Measurements from ENCODE around the gene TOP1.

TOP1 gene

DNA sequence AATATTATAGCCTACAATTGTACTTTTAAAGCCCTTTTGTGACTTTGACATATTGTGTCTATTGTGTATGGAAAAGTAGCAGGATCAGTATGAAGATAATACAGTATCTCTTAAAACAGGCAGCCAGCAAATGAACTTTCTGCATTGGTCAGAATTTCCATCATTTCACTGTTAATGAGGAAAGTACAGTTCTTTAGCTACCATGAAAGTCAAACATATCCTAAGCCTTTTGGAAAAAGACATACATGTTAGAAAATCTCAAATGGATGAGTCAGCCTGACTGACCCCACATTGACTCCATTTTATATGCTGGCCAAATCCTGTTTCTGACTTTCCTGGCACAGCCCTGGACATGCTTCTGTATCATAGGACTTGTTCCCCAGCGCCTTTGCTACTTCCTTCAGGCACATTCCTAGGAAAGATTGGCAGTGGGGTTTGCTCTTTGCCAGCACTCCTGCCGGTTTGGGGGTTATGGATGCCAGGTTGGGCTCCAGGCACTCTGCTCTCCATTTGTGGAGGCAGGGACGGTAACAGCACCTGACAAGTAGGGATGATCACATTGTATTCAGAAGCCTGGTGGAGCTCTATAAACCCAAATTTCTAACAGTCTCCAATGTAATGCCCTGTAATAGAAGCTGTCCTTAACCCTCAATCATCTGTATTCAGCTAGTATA lies 43.7 kb downstream of the TOP1 start:
- no peak overlapping the region for H3K4me3 ChIP-seq (ENCODE audit: low read length in 2 of 2)
- peaks cover 5 to 13% of the 10 kb centered on the region in 2 donors for H3K4me1 ChIP-seq (ENCODE audit: control insufficient read depth in 2 of 2, insufficient read depth in 2 of 2, low read length in 2 of 2)
- H3K27ac ChIP-seq (ENCODE audit: low read depth in 2 of 2, low read length in 2 of 2) = no peak overlapping the region
- no peaks in the 10 kb centered on the region for H3K27me3 ChIP-seq (ENCODE audit: control insufficient read depth in 2 of 2, insufficient read depth in 2 of 2, low read length in 2 of 2)
- no peak overlapping the region for H3K9ac ChIP-seq (ENCODE audit: low read depth in 1 of 2, low read length in 2 of 2)
- peaks cover 7 to 21% of the 10 kb centered on the region in 2 donors for H3K36me3 ChIP-seq (ENCODE audit: control insufficient read depth in 2 of 2, insufficient read depth in 2 of 2, low read length in 2 of 2)
- no peaks in the 10 kb centered on the region for H3K9me3 ChIP-seq (ENCODE audit: control insufficient read depth in 2 of 2, low read length in 2 of 2)

DNA sequence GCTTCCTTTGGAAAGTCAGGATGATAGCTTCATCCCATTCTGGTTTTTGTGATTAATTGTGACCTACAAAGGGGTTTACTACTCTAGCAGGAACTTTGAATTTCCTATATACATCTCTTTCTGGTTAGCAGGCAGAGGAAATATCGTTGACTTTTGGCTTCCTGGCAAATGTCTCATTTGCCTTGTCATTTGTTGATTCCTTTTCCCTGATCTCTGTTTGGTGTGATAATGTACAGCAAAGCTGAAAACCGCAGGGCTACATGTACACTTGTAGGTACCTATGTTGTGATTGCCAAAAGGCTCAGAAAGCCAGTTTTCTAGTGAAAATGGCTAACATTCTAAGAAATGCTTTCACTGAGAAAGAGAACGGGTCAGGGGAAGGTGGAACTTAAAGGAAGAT lies 44.3 kb downstream of the TOP1 start:
- Histone ChIP-seq H3K4me3 (ENCODE audit: low read length in 2 of 2) (no peak overlapping the region), H3K27ac (ENCODE audit: low read depth in 2 of 2, low read length in 2 of 2) (no peak overlapping the region), H3K36me3 (ENCODE audit: control insufficient read depth in 2 of 2, insufficient read depth in 2 of 2, low read length in 2 of 2) (peaks cover 11 to 19% of the 10 kb centered on the region in 2 donors), H3K27me3 (ENCODE audit: control insufficient read depth in 2 of 2, insufficient read depth in 2 of 2, low read length in 2 of 2) (no peaks in the 10 kb centered on the region), H3K4me1 (ENCODE audit: control insufficient read depth in 2 of 2, insufficient read depth in 2 of 2, low read length in 2 of 2) (peaks cover 5 to 13% of the 10 kb centered on the region in 2 donors), H3K9me3 (ENCODE audit: control insufficient read depth in 2 of 2, low read length in 2 of 2) (no peaks in the 10 kb centered on the region), H3K9ac (ENCODE audit: low read depth in 1 of 2, low read length in 2 of 2) (no peak overlapping the region)

DNA sequence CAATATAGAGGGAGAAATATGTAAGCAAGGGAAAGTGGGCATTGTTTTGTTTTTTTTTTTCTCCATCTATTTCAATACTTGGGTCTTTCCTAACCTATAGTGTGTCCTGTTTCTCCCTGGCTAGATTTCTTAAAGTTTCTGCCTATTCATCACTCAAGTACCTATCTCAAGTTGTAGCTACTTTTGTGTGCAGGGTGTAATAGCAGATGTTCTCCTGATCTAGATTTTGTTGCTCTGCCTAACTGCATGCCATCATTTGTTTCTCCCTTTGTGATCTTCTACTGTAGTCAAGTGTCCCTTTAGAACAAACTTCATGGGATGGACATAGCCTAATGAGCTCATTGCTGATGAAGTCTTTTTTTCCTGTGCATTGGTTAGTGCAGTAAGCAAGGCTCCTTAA lies 45.8 kb downstream of the TOP1 start:
- no peaks in the 10 kb centered on the region for H3K27me3 ChIP-seq (ENCODE audit: control insufficient read depth in 2 of 2, insufficient read depth in 2 of 2, low read length in 2 of 2)
- H3K4me1 ChIP-seq (ENCODE audit: control insufficient read depth in 2 of 2, insufficient read depth in 2 of 2, low read length in 2 of 2) = peaks cover 8 to 13% of the 10 kb centered on the region in 2 donors
- H3K9ac ChIP-seq (ENCODE audit: low read depth in 1 of 2, low read length in 2 of 2) = no peak overlapping the region
- no peak overlapping the region for H3K4me3 ChIP-seq (ENCODE audit: low read length in 2 of 2)
- no peaks in the 10 kb centered on the region for H3K9me3 ChIP-seq (ENCODE audit: control insufficient read depth in 2 of 2, low read length in 2 of 2)
- H3K27ac ChIP-seq (ENCODE audit: low read depth in 2 of 2, low read length in 2 of 2) = no peak overlapping the region
- peaks cover 14 to 17% of the 10 kb centered on the region in 2 donors for H3K36me3 ChIP-seq (ENCODE audit: control insufficient read depth in 2 of 2, insufficient read depth in 2 of 2, low read length in 2 of 2)

DNA sequence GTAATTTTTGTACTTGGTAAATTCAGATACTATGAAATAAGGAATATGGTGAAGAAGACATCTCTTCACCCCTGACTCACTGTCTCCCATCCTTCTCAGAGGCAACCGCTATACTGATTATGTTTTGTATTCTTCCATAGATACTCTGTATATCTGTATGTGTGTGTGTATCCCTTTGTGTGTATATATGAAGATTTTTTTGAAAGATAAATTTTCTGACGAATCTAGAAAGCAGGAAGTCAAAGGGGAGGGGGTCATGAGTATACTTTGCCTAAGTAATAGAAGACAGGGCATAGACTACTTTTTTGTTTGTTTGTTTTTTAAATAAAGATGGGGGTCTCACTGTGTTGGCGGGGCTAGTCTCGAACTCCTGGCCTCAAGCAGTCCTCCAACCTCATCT lies 48.2 kb downstream of the TOP1 start:
- peaks cover 27% of the 10 kb centered on the region in 2 donors for H3K36me3 ChIP-seq (ENCODE audit: control insufficient read depth in 2 of 2, insufficient read depth in 2 of 2, low read length in 2 of 2)
- no peaks in the 10 kb centered on the region for H3K27me3 ChIP-seq (ENCODE audit: control insufficient read depth in 2 of 2, insufficient read depth in 2 of 2, low read length in 2 of 2)
- H3K9me3 ChIP-seq (ENCODE audit: control insufficient read depth in 2 of 2, low read length in 2 of 2) = no peaks in the 10 kb centered on the region
- no peak overlapping the region for H3K9ac ChIP-seq (ENCODE audit: low read depth in 1 of 2, low read length in 2 of 2)
- H3K4me3 ChIP-seq (ENCODE audit: low read length in 2 of 2) = no peak overlapping the region
- H3K4me1 ChIP-seq (ENCODE audit: control insufficient read depth in 2 of 2, insufficient read depth in 2 of 2, low read length in 2 of 2) = peaks cover 8 to 13% of the 10 kb centered on the region in 2 donors
- no peak overlapping the region for H3K27ac ChIP-seq (ENCODE audit: low read depth in 2 of 2, low read length in 2 of 2)

DNA sequence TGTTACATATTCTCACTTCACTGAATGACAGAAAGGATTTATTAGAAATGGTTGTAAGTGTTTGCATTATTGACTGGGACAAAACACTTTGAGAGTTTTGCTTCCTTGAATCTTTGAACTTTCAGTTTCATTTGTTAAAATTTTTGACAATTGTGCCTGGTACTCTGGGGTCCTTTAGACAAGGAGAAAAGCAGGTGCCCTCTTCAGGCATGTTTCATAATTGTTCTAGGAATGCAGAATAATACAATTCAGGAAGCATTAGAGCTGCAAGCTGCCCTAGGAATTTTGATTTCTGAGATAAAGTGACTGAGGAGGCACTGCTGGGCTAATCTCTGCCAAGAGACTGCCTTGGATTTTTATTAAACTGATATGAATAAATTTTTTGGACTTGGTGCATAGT lies 49.7 kb downstream of the TOP1 start:
- Histone ChIP-seq H3K9ac (ENCODE audit: low read depth in 1 of 2, low read length in 2 of 2) (no peak overlapping the region), H3K9me3 (ENCODE audit: control insufficient read depth in 2 of 2, low read length in 2 of 2) (no peaks in the 10 kb centered on the region), H3K4me1 (ENCODE audit: control insufficient read depth in 2 of 2, insufficient read depth in 2 of 2, low read length in 2 of 2) (peaks cover 8 to 13% of the 10 kb centered on the region in 2 donors), H3K27ac (ENCODE audit: low read depth in 2 of 2, low read length in 2 of 2) (no peak overlapping the region), H3K27me3 (ENCODE audit: control insufficient read depth in 2 of 2, insufficient read depth in 2 of 2, low read length in 2 of 2) (no peaks in the 10 kb centered on the region), H3K36me3 (ENCODE audit: control insufficient read depth in 2 of 2, insufficient read depth in 2 of 2, low read length in 2 of 2) (peaks cover 34 to 39% of the 10 kb centered on the region in 2 donors), H3K4me3 (ENCODE audit: low read length in 2 of 2) (no peak overlapping the region)

DNA sequence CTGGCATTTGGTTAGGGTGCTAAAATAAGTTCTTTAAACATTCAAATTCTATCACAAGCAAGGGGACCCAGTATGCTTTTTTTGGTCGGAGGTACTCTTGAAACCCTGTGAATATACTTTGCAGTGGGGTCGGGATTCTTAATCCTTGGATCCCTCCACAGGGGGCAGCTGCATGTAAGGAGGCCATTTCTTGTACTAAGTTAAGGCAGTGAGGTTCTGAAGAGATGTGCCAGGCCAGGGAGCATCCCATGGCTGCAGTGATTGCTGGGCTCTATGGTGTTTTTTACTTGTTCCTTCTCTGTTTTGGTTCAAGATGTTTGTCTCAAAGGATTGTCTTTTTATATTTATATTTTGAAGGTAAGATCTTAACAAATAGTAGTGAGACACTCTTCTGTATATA lies 50.4 kb downstream of the TOP1 start:
- Histone ChIP-seq H3K27ac (ENCODE audit: low read depth in 2 of 2, low read length in 2 of 2) (no peak overlapping the region), H3K9me3 (ENCODE audit: control insufficient read depth in 2 of 2, low read length in 2 of 2) (no peaks in the 10 kb centered on the region), H3K36me3 (ENCODE audit: control insufficient read depth in 2 of 2, insufficient read depth in 2 of 2, low read length in 2 of 2) (peaks cover 34 to 43% of the 10 kb centered on the region in 2 donors), H3K4me3 (ENCODE audit: low read length in 2 of 2) (no peak overlapping the region), H3K27me3 (ENCODE audit: control insufficient read depth in 2 of 2, insufficient read depth in 2 of 2, low read length in 2 of 2) (no peaks in the 10 kb centered on the region), H3K4me1 (ENCODE audit: control insufficient read depth in 2 of 2, insufficient read depth in 2 of 2, low read length in 2 of 2) (peaks cover 8 to 13% of the 10 kb centered on the region in 2 donors), H3K9ac (ENCODE audit: low read depth in 1 of 2, low read length in 2 of 2) (no peak overlapping the region)

DNA sequence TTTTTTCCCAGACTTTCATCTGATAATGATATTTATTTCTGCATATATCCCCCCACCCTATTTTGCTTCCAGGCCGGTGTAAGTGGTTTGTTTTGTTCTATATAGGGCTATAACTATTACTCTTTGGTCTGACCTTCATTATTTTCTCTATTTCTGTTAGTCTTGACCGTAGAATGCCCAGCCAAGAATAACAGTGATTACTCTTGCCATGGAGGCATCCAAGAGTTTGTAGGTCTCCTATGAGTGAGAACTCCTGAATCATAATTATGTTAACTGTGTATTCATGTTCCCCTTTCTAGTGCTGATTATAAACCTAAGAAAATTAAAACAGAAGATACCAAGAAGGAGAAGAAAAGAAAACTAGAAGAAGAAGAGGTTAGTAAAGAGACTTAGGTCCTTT lies 52.2 kb downstream of the TOP1 start:
- Histone ChIP-seq H3K9me3 (ENCODE audit: control insufficient read depth in 2 of 2, low read length in 2 of 2) (no peaks in the 10 kb centered on the region), H3K4me1 (ENCODE audit: control insufficient read depth in 2 of 2, insufficient read depth in 2 of 2, low read length in 2 of 2) (peaks cover 2 to 3% of the 10 kb centered on the region in 2 donors), H3K27ac (ENCODE audit: low read depth in 2 of 2, low read length in 2 of 2) (no peak overlapping the region), H3K9ac (ENCODE audit: low read depth in 1 of 2, low read length in 2 of 2) (no peak overlapping the region), H3K36me3 (ENCODE audit: control insufficient read depth in 2 of 2, insufficient read depth in 2 of 2, low read length in 2 of 2) (peaks cover 44 to 53% of the 10 kb centered on the region in 2 donors), H3K4me3 (ENCODE audit: low read length in 2 of 2) (no peak overlapping the region), H3K27me3 (ENCODE audit: control insufficient read depth in 2 of 2, insufficient read depth in 2 of 2, low read length in 2 of 2) (no peaks in the 10 kb centered on the region)

DNA sequence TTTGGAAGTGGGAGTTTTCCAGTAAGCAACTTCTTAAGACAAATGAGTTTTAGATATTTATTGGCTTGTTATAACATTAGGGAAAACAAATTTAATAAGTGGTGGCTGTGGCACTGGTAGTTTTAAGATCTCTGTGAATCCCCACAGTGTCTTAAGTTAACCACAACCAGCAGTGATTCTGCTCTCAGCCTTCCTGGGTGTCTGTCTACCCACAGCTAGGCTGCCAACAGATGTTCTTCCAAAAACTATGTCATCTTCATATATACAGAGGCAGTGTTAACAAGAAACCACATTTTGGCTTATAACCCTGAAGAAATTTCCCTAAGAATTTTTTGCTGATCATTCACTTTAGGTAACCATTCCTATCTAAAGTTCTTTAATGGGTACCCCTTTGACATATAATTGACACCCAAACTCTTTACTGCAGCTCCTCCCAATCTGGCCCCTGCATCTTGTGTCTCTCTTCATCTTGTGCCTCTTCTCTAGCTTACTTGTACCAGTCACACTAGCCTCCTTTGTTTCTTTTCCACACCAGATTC lies 52.7 kb downstream of the TOP1 start:
- Histone ChIP-seq H3K36me3 (ENCODE audit: control insufficient read depth in 2 of 2, insufficient read depth in 2 of 2, low read length in 2 of 2) (peaks cover 40 to 52% of the 10 kb centered on the region in 2 donors), H3K9me3 (ENCODE audit: control insufficient read depth in 2 of 2, low read length in 2 of 2) (no peaks in the 10 kb centered on the region), H3K27ac (ENCODE audit: low read depth in 2 of 2, low read length in 2 of 2) (no peak overlapping the region), H3K9ac (ENCODE audit: low read depth in 1 of 2, low read length in 2 of 2) (no peak overlapping the region), H3K27me3 (ENCODE audit: control insufficient read depth in 2 of 2, insufficient read depth in 2 of 2, low read length in 2 of 2) (no peaks in the 10 kb centered on the region), H3K4me1 (ENCODE audit: control insufficient read depth in 2 of 2, insufficient read depth in 2 of 2, low read length in 2 of 2) (peaks cover under 1 to 3% of the 10 kb centered on the region in 2 donors), H3K4me3 (ENCODE audit: low read length in 2 of 2) (no peak overlapping the region)

DNA sequence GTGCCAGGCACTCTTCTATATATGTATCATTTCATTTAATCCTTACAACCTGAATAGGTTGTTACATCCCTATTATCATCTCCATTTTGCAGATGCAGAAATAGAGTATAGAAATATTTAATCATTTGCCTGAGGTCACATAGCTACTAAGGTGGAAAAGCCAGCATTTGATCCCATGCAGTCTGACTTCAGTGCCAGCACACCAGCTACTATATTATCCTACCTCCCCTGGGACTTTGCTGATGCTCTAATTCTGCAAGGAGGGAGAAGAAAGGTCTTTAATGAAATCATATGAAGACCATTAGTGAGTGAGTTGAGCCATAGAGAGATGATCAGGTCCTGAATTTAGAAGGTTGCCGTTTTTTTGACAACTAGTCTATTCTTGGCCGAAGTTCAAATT lies 53.7 kb downstream of the TOP1 start:
- Histone ChIP-seq H3K36me3 (ENCODE audit: control insufficient read depth in 2 of 2, insufficient read depth in 2 of 2, low read length in 2 of 2) (peaks cover 37 to 44% of the 10 kb centered on the region in 2 donors), H3K9me3 (ENCODE audit: control insufficient read depth in 2 of 2, low read length in 2 of 2) (no peaks in the 10 kb centered on the region), H3K4me1 (ENCODE audit: control insufficient read depth in 2 of 2, insufficient read depth in 2 of 2, low read length in 2 of 2) (peaks cover 6 to 8% of the 10 kb centered on the region in 2 donors), H3K9ac (ENCODE audit: low read depth in 1 of 2, low read length in 2 of 2) (no peak overlapping the region), H3K27ac (ENCODE audit: low read depth in 2 of 2, low read length in 2 of 2) (no peak overlapping the region), H3K4me3 (ENCODE audit: low read length in 2 of 2) (no peak overlapping the region), H3K27me3 (ENCODE audit: control insufficient read depth in 2 of 2, insufficient read depth in 2 of 2, low read length in 2 of 2) (no peaks in the 10 kb centered on the region)

DNA sequence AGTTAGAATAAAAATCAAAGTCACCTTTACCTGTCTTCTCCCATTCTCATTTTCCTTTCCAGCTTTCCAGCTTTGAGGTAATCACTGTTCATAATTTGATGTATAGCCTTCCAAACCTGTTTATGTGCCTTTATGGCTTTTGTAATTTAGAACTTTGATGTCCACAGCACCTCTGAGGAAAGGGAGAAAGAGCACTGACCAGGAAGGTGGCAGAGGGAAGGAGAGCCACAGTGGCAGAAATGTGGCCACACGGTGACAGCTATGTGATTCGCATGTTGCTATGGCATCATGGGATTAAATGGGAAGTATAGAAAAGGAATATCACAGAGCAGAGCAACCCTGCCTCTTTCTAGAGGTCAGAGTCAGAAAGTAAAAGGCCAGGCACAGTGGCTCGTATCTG lies 57.0 kb downstream of the TOP1 start:
- no peak overlapping the region for H3K27ac ChIP-seq (ENCODE audit: low read depth in 2 of 2, low read length in 2 of 2)
- peaks cover 24 to 42% of the 10 kb centered on the region in 2 donors for H3K36me3 ChIP-seq (ENCODE audit: control insufficient read depth in 2 of 2, insufficient read depth in 2 of 2, low read length in 2 of 2)
- H3K9ac ChIP-seq (ENCODE audit: low read depth in 1 of 2, low read length in 2 of 2) = no peak overlapping the region
- H3K27me3 ChIP-seq (ENCODE audit: control insufficient read depth in 2 of 2, insufficient read depth in 2 of 2, low read length in 2 of 2) = no peaks in the 10 kb centered on the region
- no peaks in the 10 kb centered on the region for H3K9me3 ChIP-seq (ENCODE audit: control insufficient read depth in 2 of 2, low read length in 2 of 2)
- peaks cover 4 to 8% of the 10 kb centered on the region in 2 donors for H3K4me1 ChIP-seq (ENCODE audit: control insufficient read depth in 2 of 2, insufficient read depth in 2 of 2, low read length in 2 of 2)
- no peak overlapping the region for H3K4me3 ChIP-seq (ENCODE audit: low read length in 2 of 2)
